HG03558 (cell line): ENCODE measurements around the gene JDP2.
"Not testable (repeated sequence)": the region's sequence is repeated elsewhere in the genome, so short reads cannot be mapped to it uniquely, and the experiment has no call there.

Experiments used
- ATAC-seq: cut with Tn5 transposase; IDR thresholded peaks from one replicate; pipeline ENCODE4 v1.9.1; 2021; ENCODE audit warnings: moderate number of reproducible peaks; ENCODE audit not compliant: unreplicated experiment; ENCODE audit errors: extremely low read depth

Gene JDP2, protein sequence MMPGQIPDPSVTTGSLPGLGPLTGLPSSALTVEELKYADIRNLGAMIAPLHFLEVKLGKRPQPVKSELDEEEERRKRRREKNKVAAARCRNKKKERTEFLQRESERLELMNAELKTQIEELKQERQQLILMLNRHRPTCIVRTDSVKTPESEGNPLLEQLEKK

DNA sequence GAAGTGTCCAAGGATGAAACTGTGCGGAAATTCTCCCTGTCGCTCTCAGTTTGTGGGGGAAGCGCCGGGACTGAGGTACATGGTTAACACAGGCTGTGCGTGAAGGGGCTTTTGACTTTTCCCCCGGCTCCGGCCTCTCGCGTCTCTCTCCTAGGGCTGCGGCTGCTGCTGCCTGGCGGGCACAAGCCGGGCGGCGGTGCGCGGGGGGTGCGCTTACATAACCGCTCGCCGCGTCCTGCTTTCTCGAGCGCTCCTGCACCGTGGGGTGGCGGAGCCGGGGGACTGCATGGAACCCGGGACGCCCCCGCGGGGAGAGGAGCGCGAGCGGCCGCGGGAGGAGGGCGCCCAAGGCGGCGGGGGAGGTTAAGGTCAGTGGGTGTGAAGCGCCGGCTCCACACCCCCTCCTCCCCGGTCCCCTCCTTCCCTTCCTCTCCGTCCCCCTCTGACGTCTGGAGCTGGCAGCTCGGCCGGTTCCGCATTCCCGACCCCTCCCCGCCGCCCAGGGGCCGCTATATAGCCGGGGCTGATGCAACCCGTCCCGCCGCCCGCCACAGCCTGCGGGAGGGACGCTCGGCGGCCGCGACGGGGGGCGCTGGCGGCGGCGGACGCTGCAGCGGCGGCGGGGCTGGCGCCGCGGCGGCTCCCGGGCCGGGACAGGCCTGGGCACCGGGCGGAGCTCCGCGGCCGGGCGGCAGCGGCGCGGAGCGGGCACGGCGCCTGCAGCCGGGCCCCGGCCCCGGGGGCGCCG, at the start of gene JDP2:
Gene JDP2 (plus strand): TSS at position 541 of the 748 bp plus-strand sequence. CDS start 9,899 bp downstream, outside the sequence.
- no peak for ATAC-seq

- ATAC-seq, result no peak
Observed at GRCh38 chr14:75379246-75379929, 48.4 kb upstream of the JDP2 start.

DNA sequence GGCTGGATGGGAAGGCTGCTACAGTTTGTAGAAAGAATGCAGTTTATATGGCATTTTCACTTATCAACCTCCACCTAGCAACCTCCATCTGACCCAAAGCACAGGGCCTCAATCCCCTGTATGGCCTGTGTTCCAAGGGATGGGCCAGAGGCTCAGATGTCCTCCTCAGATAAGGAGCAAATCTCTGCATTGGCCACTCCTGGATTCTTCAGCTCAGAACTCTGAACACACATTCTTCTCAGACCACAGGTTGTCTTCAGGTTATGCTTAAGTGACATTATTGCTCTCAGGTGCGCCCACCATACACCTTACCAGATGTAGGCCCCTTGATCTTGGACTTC, 47.9 kb upstream of the JDP2 start:
- no peak for ATAC-seq

DNA sequence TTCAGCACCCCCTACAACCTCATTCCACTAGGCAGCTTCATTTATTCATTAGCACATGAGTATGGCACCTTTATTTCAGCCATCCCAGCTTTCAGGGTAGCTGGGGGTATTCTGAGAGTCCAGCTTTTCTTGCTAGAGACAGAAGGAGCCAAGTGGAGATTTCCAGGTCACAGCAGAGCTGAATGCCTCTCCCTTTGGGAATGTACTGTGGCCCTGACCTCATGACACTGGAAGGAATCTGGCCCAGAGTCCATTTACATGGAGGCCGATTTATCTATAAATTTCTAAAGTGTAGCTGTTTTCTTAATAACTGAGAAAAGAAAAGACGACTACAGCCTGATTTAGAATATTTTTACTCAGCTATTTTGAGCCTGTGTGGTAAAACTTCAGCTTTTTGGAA, 47.2 kb upstream of the JDP2 start:
- no peak for ATAC-seq

DNA sequence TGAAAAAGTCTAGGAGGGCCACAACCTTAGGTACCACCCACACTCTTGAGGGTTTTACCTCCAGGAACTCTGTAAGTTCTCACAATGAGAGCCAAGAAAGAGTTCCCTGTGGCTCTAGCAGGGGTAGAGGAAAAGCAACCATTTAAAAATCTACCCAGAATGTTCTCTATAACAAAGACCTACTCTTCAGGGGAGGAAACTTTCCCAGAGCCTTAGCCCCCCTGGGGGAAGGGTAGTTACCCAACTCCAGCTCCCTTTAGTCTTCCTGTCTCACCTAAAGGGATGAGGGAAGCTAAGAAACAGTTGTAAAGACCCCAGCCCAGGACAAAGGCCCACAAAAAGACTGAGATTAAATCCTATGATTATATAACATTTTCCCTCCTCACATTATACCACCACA, 46.2 kb upstream of the JDP2 start:
- ATAC-seq, result no peak

DNA sequence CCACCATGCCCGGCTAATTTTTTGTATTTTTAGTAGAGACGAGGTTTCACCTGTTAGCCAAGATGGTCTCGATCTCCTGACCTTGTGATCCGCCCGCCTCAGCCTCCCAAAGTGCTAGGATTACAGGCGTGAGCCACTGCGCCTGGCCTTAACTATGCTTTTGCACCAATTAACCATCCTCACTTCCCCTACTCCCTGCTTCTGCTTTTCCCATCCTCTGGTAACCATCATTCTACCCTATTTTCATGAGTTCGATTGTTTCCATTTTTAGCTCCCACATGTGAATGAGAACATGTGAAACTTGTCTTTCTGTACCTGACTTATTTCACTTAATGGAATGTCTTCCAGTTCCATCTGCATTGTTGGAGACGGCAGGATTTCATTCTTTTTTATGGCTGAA, 44.6 kb upstream of the JDP2 start:
- ATAC-seq, result not testable (repeated sequence)

GRCh38 chr14:75383721-75384120, 44.1 kb upstream of the JDP2 start:
- ATAC-seq, result no peak

DNA sequence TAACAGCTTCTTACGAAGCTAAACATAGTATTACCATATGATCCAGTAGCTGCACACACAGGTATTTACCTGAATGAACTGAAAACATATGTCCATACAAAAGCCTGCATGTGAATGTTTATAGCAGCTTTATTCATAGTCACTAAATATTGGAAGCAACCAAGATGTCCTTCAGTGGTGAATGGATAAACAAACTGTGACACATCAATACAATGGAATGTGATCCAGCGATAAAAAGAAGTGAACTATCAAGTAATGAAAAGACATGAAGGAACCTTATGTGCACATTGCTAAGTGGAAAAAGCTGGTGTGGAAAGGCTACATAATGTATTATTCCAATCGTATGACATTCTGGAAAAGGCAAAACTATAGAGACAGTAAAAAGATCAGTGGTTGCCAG, 38.1 kb upstream of the JDP2 start:
- no peak for ATAC-seq

- ATAC-seq, result no peak
Observed at GRCh38 chr14:75390183-75390582, 37.6 kb upstream of the JDP2 start.

- ATAC-seq, result no peak
Observed at GRCh38 chr14:75391953-75392352, 35.9 kb upstream of the JDP2 start.

DNA sequence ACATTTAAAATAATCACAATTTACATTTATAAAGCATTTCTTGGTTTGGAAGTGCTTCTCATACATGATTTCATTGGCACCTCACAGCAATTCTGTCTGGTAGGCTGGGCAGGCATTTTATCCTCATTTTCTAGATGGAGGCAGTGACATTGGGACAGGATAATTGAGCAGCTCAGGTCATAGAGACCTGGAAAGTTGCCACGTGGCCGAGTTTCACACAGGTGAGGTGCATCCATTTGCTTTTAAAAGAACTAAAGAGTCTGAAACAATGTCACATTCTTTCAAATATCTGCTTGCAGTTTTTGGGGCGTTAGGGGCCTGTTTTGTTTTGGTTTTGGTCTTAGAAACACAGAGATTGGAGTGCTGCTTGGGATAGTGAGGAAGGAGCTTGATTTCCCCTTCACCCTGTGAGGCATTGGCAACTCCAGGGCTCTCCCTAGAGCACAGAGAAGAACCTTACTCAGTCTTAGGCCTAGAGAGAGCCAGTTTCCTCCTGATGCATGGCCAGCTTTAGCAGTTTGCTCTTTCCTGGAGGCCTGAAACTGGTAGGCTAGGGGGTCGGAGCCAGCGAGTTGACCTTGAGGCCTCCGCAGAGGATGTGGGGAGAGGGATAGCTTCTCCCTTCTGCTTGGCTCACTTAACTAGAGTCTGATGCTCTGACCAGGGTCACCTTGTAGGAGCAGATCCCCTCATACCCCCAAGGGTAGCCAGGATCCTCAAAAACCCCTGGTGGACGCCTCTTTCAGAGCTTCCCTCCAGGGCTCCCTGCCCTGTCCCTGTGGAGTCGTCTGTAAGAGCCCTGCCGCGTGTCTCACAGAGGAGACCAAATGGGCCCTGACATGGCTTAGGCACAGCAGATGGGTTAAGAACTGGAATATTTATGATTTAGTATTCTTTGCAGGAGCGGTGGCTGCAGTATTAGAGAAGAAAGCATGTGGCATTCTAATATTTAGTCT, 34.9 kb upstream of the JDP2 start:
- no peak for ATAC-seq

GRCh38 chr14:75393794-75394193, 34.0 kb upstream of the JDP2 start:
- ATAC-seq, result no peak

GRCh38 chr14:75395862-75396261, 32.0 kb upstream of the JDP2 start:
- no peak for ATAC-seq

- ATAC-seq, result no peak
Observed at GRCh38 chr14:75399321-75399720, 28.5 kb upstream of the JDP2 start.

GRCh38 chr14:75399843-75400775, 27.7 kb upstream of the JDP2 start:
- ATAC-seq, result no peak

DNA sequence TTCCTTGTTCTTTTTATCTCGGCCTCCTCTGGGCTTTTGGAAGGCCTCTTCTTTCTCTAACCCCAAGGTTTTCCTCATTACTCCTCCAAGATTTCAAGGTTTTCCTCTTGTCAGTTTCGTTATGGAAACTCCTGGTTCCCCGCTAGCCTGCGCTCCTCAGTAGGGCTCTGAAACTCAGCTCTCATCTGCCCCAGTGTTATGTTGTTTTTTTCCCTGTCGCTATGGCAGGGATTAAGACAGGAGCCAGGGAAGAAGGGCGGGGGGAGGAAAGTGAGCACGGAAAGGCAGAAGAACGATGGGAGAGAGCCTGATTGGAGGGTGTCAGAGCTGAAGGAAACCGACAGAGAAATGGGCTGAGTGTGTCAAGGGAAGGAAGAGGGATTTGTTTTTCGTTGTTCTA, 26.5 kb upstream of the JDP2 start:
- ATAC-seq, result no peak

GRCh38 chr14:75402867-75403413, 24.9 kb upstream of the JDP2 start:
- no peak for ATAC-seq

DNA sequence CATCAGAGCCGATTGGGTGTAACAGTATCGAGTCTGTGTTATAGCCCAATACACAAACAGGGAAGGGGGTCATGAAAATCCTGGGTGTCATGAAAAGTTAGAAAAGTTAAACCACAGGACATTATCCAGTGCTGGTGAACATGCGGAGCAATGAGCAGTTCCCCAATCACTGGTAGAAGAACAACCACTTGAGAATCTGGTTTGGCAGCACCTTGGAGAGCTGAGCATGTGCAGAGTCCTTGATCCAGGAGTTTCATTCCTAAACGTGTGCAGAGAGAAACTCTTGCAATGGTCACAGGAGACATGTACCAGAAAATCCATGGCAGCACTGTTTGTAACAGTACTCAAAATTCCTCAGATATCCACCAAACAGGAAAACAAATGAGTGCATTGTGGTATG, 23.0 kb upstream of the JDP2 start:
- no peak for ATAC-seq

- ATAC-seq, result no peak
Observed at GRCh38 chr14:75406102-75406501, 21.7 kb upstream of the JDP2 start.
